GM23338 (cell line): ENCODE results near the gene HSD17B1. TPM values are rescaled to one million over a fixed set of nuclear protein-coding genes. Genes with fewer than 3 reads are reported as not detected.

Experiments
- ATAC-seq: fragments of 200-7000 bp; cut with Tn5 transposase; 3 replicates; pipeline ENCODE4 v1.9.1; 2020
- DNase-seq: peaks from one replicate; pipeline ENCODE4 v3.0.0-alpha.2; 2015; ENCODE audit warnings: low spot score
- H2AFZ ChIP-seq: fragments of 200-600 bp; sonication (generic); 2 replicates; pipeline ENCODE4 v1.8.0; 2016; ENCODE audit warnings: antibody characterized with exemption, mild to moderate bottlenecking, moderate library complexity
- H3F3A ChIP-seq: fragments of 200-600 bp; sonication (generic); replicated peaks from 2 replicates; pipeline ENCODE4 v1.8.0; 2017; ENCODE audit warnings: antibody characterized with exemption, mixed run types, low read depth
- H3K27ac ChIP-seq: fragments of 200-600 bp; sonication (generic); 2 replicates; pipeline ENCODE4 v1.6.1; 2016; ENCODE audit warnings: low read depth
- H3K27me3 ChIP-seq: fragments of 200-600 bp; sonication (generic); 2 replicates; pipeline ENCODE4 v1.8.0; 2016; ENCODE audit warnings: mild to moderate bottlenecking, mixed run types, moderate library complexity; ENCODE audit not compliant: insufficient read depth
- H3K36me3 ChIP-seq: fragments of 200-600 bp; sonication (generic); 2 replicates; pipeline ENCODE4 v1.8.0; 2016; ENCODE audit warnings: mild to moderate bottlenecking; ENCODE audit not compliant: insufficient read depth
- H3K4me1 ChIP-seq: fragments of 200-600 bp; sonication (generic); 2 replicates; pipeline ENCODE4 v1.8.0; 2016; ENCODE audit warnings: mild to moderate bottlenecking, moderate library complexity; ENCODE audit not compliant: insufficient read depth
- H3K4me2 ChIP-seq: fragments of 200-600 bp; sonication (generic); 2 replicates; pipeline ENCODE4 v1.7.1; 2017; ENCODE audit warnings: mixed run types
- H3K4me3 ChIP-seq: fragments of 200-600 bp; sonication (generic); 2 replicates; pipeline ENCODE4 v1.6.1; 2016; ENCODE audit warnings: mixed run types
- H3K79me2 ChIP-seq: fragments of 200-600 bp; sonication (generic); replicated peaks from 2 replicates; pipeline ENCODE4 v1.8.0; 2017; ENCODE audit warnings: mild to moderate bottlenecking; ENCODE audit not compliant: insufficient read depth
- H3K9me2 ChIP-seq: fragments of 200-600 bp; sonication (generic); 2 replicates; pipeline ENCODE4 v1.8.0; 2017; ENCODE audit not compliant: insufficient read depth
- H4K20me1 ChIP-seq: fragments of 200-600 bp; sonication (generic); replicated peaks from 2 replicates; pipeline ENCODE4 v1.8.0; 2017; ENCODE audit warnings: mild to moderate bottlenecking; ENCODE audit not compliant: insufficient read depth
- H3K27ac Mint-ChIP-seq: 2 replicates; pipeline ENCODE4 v1.8.0; 2020; ENCODE audit warnings: inconsistent platforms, mild to moderate bottlenecking, moderate library complexity, mixed read lengths
- H3K27me3 Mint-ChIP-seq: 3 replicates; pipeline ENCODE4 v1.8.0; 2022; ENCODE audit warnings: low read depth, mild to moderate bottlenecking, moderate library complexity, mixed read lengths, inconsistent platforms; ENCODE audit not compliant: insufficient read depth, poor library complexity
- H3K36me3 Mint-ChIP-seq: 3 replicates; pipeline ENCODE4 v1.8.0; 2021; ENCODE audit warnings: low read depth, mild to moderate bottlenecking, inconsistent platforms, moderate library complexity, mixed read lengths
- H3K4me1 Mint-ChIP-seq: 3 replicates; pipeline ENCODE4 v1.8.0; 2020; ENCODE audit warnings: mild to moderate bottlenecking, inconsistent platforms, mixed read lengths
- H3K4me3 Mint-ChIP-seq: 3 replicates; pipeline ENCODE4 v1.8.0; 2021; ENCODE audit warnings: moderate library complexity, mild to moderate bottlenecking, inconsistent platforms, mixed read lengths
- H3K9me3 Mint-ChIP-seq: 3 replicates; pipeline ENCODE4 v1.8.0; 2020; ENCODE audit warnings: moderate library complexity, mild to moderate bottlenecking, inconsistent platforms, mixed read lengths
- CREB1 ChIP-seq: fragments of 250-450 bp; sonication (Bioruptor Pico); IDR thresholded peaks from 2 replicates; pipeline ENCODE4 v1.5.0; 2020; ENCODE audit warnings: low read depth, mild to moderate bottlenecking, moderate library complexity
- CTCF ChIP-seq, 2 experiments: fragments of 200-600 bp in 1 of 2; sonication (generic) in 1 of 2; conservative IDR thresholded peaks; 2 replicates each; pipeline versions ENCODE4 v1.5.1 to v1.6.1; 2016 to 2017; ENCODE audit warnings: antibody characterized with exemption in 2 of 2, low read depth in 2 of 2, mild to moderate bottlenecking in 2 of 2, moderate library complexity in 1 of 2
- ETS1 ChIP-seq: IDR thresholded peaks from 2 replicates; pipeline ENCODE4 v1.6.1; 2016; ENCODE audit warnings: antibody characterized with exemption
- EZH2 ChIP-seq: fragments of 200-600 bp; sonication (generic); IDR thresholded peaks from one replicate; pipeline ENCODE4 v1.8.0; 2017; ENCODE audit warnings: antibody characterized with exemption, mild to moderate bottlenecking, low read depth; ENCODE audit not compliant: unreplicated experiment
- EZH2phosphoT487 ChIP-seq: fragments of 200-600 bp; sonication (generic); IDR thresholded peaks from one replicate; pipeline ENCODE4 v1.8.1; 2018; ENCODE audit warnings: antibody characterized with exemption; ENCODE audit not compliant: unreplicated experiment
- JUNB ChIP-seq: IDR thresholded peaks from one replicate; pipeline ENCODE4 v1.6.1; 2016; ENCODE audit warnings: antibody characterized with exemption; ENCODE audit not compliant: unreplicated experiment
- NANOG ChIP-seq: IDR thresholded peaks from 2 replicates; pipeline ENCODE4 v1.6.1; 2016; ENCODE audit warnings: antibody characterized with exemption, borderline replicate concordance
- POLR2AphosphoS5 ChIP-seq: IDR thresholded peaks from 2 replicates; pipeline ENCODE4 v1.6.1; 2016; ENCODE audit warnings: antibody characterized with exemption, low read depth
- REST ChIP-seq: IDR thresholded peaks from one replicate; pipeline ENCODE4 v1.6.1; 2018; ENCODE audit warnings: antibody characterized with exemption; ENCODE audit not compliant: unreplicated experiment
- STAT1 ChIP-seq: IDR thresholded peaks from one replicate; pipeline ENCODE4 v1.6.1; 2016; ENCODE audit warnings: antibody characterized with exemption; ENCODE audit not compliant: unreplicated experiment
- ZNF114 ChIP-seq: fragments of 250-450 bp; sonication (Bioruptor Pico); IDR thresholded peaks from 2 replicates; pipeline ENCODE4 v1.5.0; 2020; ENCODE audit warnings: mild to moderate bottlenecking, moderate library complexity
- ZNF331 ChIP-seq: fragments of 250-450 bp; sonication (Bioruptor Pico); IDR thresholded peaks from 2 replicates; pipeline ENCODE4 v1.5.0; 2020; ENCODE audit warnings: low read depth, mild to moderate bottlenecking, moderate library complexity
- ZNF462 ChIP-seq: fragments of 250-450 bp; sonication (Bioruptor Pico); IDR thresholded peaks from 2 replicates; pipeline ENCODE4 v1.5.0; 2020; ENCODE audit warnings: mild to moderate bottlenecking, moderate library complexity
- polyA plus RNA-seq: library from polyadenylated mRNA; unstranded; fragments of >200 nt; fragmentation: Nextera tagmentation; extraction: Ambion mirVana; gene quantifications from 2 replicates; pipeline ENCODE4 v1.2.1, GENCODE V29; 2016
- total RNA-seq: library from RNA; depleted of rRNA; stranded (reverse); fragments of >200 nt; shearing (Covaris generic); gene quantifications from 2 replicates; pipeline ENCODE4 v1.2.3, GENCODE V29; 2014

The HSD17B1 gene
- total and polyA plus RNA-seq, 2 experiments from 2014 or later, result 0.97 to 1.7 TPM

GRCh38 chr17:42555122-42555622, 2.4 kb downstream of the HSD17B1 start:
- Histone ChIP-seq H3K27me3 (no peaks in the 10 kb centered on the region), H3F3A (no peaks in the 10 kb centered on the region; the same call in none of the 2 replicates), H4K20me1 (no peaks in the 10 kb centered on the region), H3K36me3 (no peaks in the 10 kb centered on the region), H3K79me2 (no peaks in the 10 kb centered on the region), H3K4me1 (peaks cover 8% of the 10 kb centered on the region; the same call in 1 of the 2 replicates), H3K9me2 (no peaks in the 10 kb centered on the region), H3K27ac (no peak overlapping the region), H3K4me2 (peak overlapping the region; percentile 92), H3K4me3 (peak overlapping the region; percentile 93), H2AFZ (peak overlapping the region; percentile 95)
- ATAC-seq (no peak), DNase-seq (no peak)
- Mint-ChIP-seq H3K27me3 (peaks cover 21% of the 10 kb centered on the region), H3K4me3 (peak overlapping the region; percentile 87), H3K4me1 (peaks cover 16% of the 10 kb centered on the region), H3K9me3 (no peaks in the 10 kb centered on the region), H3K27ac (no peak overlapping the region), H3K36me3 (no peaks in the 10 kb centered on the region; the same call in 2 of the 3 replicates)
- TF ChIP-seq JUNB (no peak), EZH2 (no peak), EZH2phosphoT487 (no peak), ZNF462 (CRISPR knock-in tag) (no peak), ETS1 (no peak), REST (no peak), ZNF331 (CRISPR knock-in tag) (no peak), CREB1 (CRISPR knock-in tag) (no peak), ZNF114 (CRISPR knock-in tag) (no peak), CTCF (conservative IDR thresholded peaks at IDR 0.05; ENCODE audit: low read depth in 2 of 2) (no peak), POLR2AphosphoS5 (no peak), STAT1 (no peak), NANOG (no peak)
